ENCODE results near the gene TCP10L. TPM values are rescaled to one million over a fixed set of nuclear protein-coding genes. Genes with fewer than 3 reads are reported as not detected.

The TCP10L gene
- total and polyA plus RNA-seq, 2 of the 8 experiments (the other 6 are each of a cell fraction or from before 2014, with no cell fraction given) = 0.45 to 0.99 TPM

DNA sequence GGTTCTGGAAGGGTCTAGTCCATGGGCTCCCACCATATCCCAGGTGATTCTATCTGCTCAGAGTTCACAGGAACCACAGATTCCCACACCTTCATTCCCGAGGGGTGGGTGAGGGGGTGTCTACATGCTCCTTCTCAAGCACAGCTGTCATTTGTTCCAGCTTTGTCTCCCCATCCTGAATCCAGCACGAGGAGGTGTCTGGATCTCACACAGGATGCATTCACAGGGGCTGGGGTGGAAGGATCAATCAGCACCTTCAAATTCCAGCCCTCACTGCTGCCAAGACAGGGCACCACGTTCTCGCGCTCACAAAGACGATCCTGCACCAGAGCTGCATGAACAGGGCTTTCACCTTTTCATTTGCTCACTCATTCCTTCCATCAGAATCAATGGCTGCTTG lies 52.7 kb downstream of the TCP10L start:
- Histone ChIP-seq H3K27me3 (replicated peaks in 1 of 4; ENCODE audit: control insufficient read depth in 3 of 4, extremely low read depth in 1 of 4, insufficient read depth in 3 of 4, low read length in 3 of 4) (no peaks in the 10 kb centered on the region), H3K4me2 (ENCODE audit: insufficient read depth in 1 of 2, low read depth in 2 of 2, low read length in 2 of 2) (no peak overlapping the region), H3K9ac (replicated peaks in 1 of 4; ENCODE audit: extremely low read depth in 1 of 4, low read depth in 3 of 4, low read length in 3 of 4) (no peak overlapping the region), H2AFZ (ENCODE audit: low read length) (no peak overlapping the region), H3K4me1 (replicated peaks in 1 of 4; ENCODE audit: control insufficient read depth in 3 of 4, insufficient read depth in 4 of 4, low read length in 3 of 4) (no peaks in the 10 kb centered on the region; a peak in 1 of 7 replicates), H3K36me3 (ENCODE audit: control insufficient read depth in 2 of 4, insufficient read depth in 4 of 4, low read length in 3 of 4) (peaks cover 0 to 3% (median 0%) of the 10 kb centered on the region in 4 experiments; a peak in 1 of 8 replicates), H3K14ac (ENCODE audit: insufficient read length) (no peak overlapping the region), H3K79me2 (ENCODE audit: control insufficient read depth in 1 of 2, insufficient read depth in 2 of 2, low read length in 2 of 2) (no peaks in the 10 kb centered on the region), H2AK5ac (ENCODE audit: low read depth, low read length) (peak overlapping the region; percentile 98), H2BK12ac (ENCODE audit: low read depth, low read length) (0 out of 2 replicates have a peak overlapping the region, but pooled peaks have one; percentile 33), H2BK20ac (ENCODE audit: low read length) (no peak overlapping the region), H3K18ac (ENCODE audit: extremely low read depth, low read length) (no peak overlapping the region), H2BK120ac (replicated peaks; ENCODE audit: low read depth, low read length) (no peak overlapping the region), H3K27ac (ENCODE audit: low read depth, low read length) (no peak overlapping the region), H3K9me3 (ENCODE audit: insufficient read depth in 2 of 2, low read depth in 1 of 2, low read length in 1 of 2) (peaks cover 9% of the 10 kb centered on the region in 2 experiments; a peak in 3 of 4 replicates), H3K23me2 (ENCODE audit: low read depth, low read length) (peaks cover 4% of the 10 kb centered on the region; the same call in 1 of the 2 replicates), H3K56ac (replicated peaks; ENCODE audit: insufficient read length, low read depth, low read length) (no peak overlapping the region), H3K4ac (replicated peaks; ENCODE audit: insufficient read length, low read depth, low read length) (no peak overlapping the region), H4K5ac (ENCODE audit: insufficient read length, low read depth, low read length) (no peak overlapping the region), H4K91ac (replicated peaks; ENCODE audit: insufficient read length, low read length) (no peak overlapping the region), H2BK15ac (ENCODE audit: low read length) (peak overlapping the region; percentile 98; the same call in 1 of the 2 replicates), H3K4me3 (ENCODE audit: extremely low read depth in 1 of 4, insufficient read depth in 2 of 4, low read depth in 3 of 4, low read length in 4 of 4) (no peak overlapping the region), H4K8ac (ENCODE audit: extremely low read depth, insufficient read depth, low read length) (no peak overlapping the region), H3K79me1 (ENCODE audit: low read depth, low read length) (peaks cover 4% of the 10 kb centered on the region; the same call in 1 of the 2 replicates), H4K20me1 (replicated peaks in 1 of 2; ENCODE audit: control insufficient read depth in 1 of 2, insufficient read depth in 2 of 2, low read length in 2 of 2) (peaks cover 0 to 6% of the 10 kb centered on the region in 2 experiments), H2BK5ac (ENCODE audit: low read depth, low read length) (peak overlapping the region; percentile 90), H3K23ac (ENCODE audit: insufficient read length) (no peak overlapping the region)
- ChIA-PET CTCF (ENCODE audit: partially characterized antibody) (no interaction called here), POLR2A (ENCODE audit: partially characterized antibody) (no interaction called here)
- FAIRE-seq = no peak
- no peak for DNase-seq (ENCODE audit: low read depth in 1 of 2, low spot score in 2 of 2)
- 92% methylated on average over 6 of the region's 6 CpGs; no CpG with 5 or more reads in 1 of the 2 experiments for WGBS, 2 experiments (ENCODE audit: extremely low coverage in 1 of 2, insufficient coverage in 1 of 2, insufficient read length in 1 of 2, insufficient replicate concordance in 2 of 2, low coverage in 1 of 2, low lambda C conversion rate in 2 of 2, missing lambda C conversion rate in 1 of 2)
- TF ChIP-seq SUZ12 (IDR thresholded peaks at IDR 0.05; ENCODE audit: low read length) (no peak), TAF1 (IDR thresholded peaks at IDR 0.05; ENCODE audit: low read depth, low read length) (no peak), ZNF274 (IDR thresholded peaks at IDR 0.05; ENCODE audit: borderline replicate concordance, extremely low read depth, low read length) (no peak), SP2 (IDR thresholded peaks at IDR 0.05; ENCODE audit: low read length) (no peak), BCL11A (IDR thresholded peaks at IDR 0.05; ENCODE audit: low read depth in 2 of 2, low read length in 2 of 2) (no peak), SIRT6 (IDR thresholded peaks at IDR 0.05; ENCODE audit: low read length) (no peak), GTF2F1 (IDR thresholded peaks at IDR 0.05; ENCODE audit: borderline replicate concordance, low read depth, low read length) (no peak), CHD2 (IDR thresholded peaks at IDR 0.05; ENCODE audit: low read length) (no peak), JUN (IDR thresholded peaks at IDR 0.05; ENCODE audit: low read depth, low read length) (no peak), EP300 (IDR thresholded peaks at IDR 0.05; ENCODE audit: borderline replicate concordance in 1 of 2, low read depth in 2 of 2, low read length in 2 of 2) (no peak), EGR1 (IDR thresholded peaks at IDR 0.05; ENCODE audit: borderline replicate concordance, low read depth, low read length) (no peak), KDM4A (IDR thresholded peaks at IDR 0.05; ENCODE audit: low read depth, low read length, severe bottlenecking) (no peak), CBX8 (IDR thresholded peaks at IDR 0.05; ENCODE audit: borderline replicate concordance, low read depth, low read length) (no peak)
- TF ChIP-seq, protein P1, sequence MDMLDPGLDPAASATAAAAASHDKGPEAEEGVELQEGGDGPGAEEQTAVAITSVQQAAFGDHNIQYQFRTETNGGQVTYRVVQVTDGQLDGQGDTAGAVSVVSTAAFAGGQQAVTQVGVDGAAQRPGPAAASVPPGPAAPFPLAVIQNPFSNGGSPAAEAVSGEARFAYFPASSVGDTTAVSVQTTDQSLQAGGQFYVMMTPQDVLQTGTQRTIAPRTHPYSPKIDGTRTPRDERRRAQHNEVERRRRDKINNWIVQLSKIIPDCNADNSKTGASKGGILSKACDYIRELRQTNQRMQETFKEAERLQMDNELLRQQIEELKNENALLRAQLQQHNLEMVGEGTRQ (IDR thresholded peaks at IDR 0.05; ENCODE audit: low read length) = no peak

Data from H1 (cell line).